HepG2 (cell line): ENCODE data around the gene SGPP1. TPM values are rescaled to one million over a fixed set of nuclear protein-coding genes. Genes with fewer than 3 reads are reported as not detected.

ENCODE experiments used
- ATAC-seq: fragments of 200-7000 bp; cut with Tn5 transposase; 3 replicates; pipeline ENCODE4 v1.9.1; 2020; ENCODE audit warnings: mild to moderate bottlenecking, moderate library complexity
- BruUV-seq: library from RNA; stranded (reverse); fragments of 400-500 nt; replicated peaks from 2 replicates; lab custom pipeline; 2021; lab: Mats Ljungman, UMichigan
- CTCF ChIA-PET: fragments of 300-600 bp; formaldehyde crosslinking; extraction: SDS; loops from one replicate; lab custom pipeline; 2021; ENCODE audit warnings: low total read pairs, inconsistent platforms, low intra/inter-chr PET ratio; lab: Yijun Ruan, JAX
- POLR2A ChIA-PET: fragments of 350-600 bp; sonication (Branson Sonifier 250); formaldehyde crosslinking; loops from one replicate; lab custom pipeline; 2020; ENCODE audit warnings: antibody characterized with exemption, inconsistent platforms; lab: Yijun Ruan, JAX
- DNase-seq: peaks from one replicate; pipeline ENCODE4 v3.0.0-alpha.2; 2015; ENCODE audit warnings: low spot score
- FAIRE-seq: peaks from 3 replicates; lab custom pipeline; 2011; peaks lifted over from hg19 to GRCh38; lab: Jason Lieb, UNC
- H2AFZ ChIP-seq: one replicate; pipeline ENCODE4 v1.6.1; 2011; ENCODE audit warnings: low read length, inconsistent platforms
- H3K27ac ChIP-seq: fragments of 300-600 bp; 3 replicates; pipeline ENCODE4 v1.8.0; 2011; ENCODE audit warnings: mixed run types, mild to moderate bottlenecking, mixed read lengths, low read length, inconsistent platforms; ENCODE audit not compliant: insufficient read depth; ENCODE audit errors: extremely low read length
- H3K27me3 ChIP-seq, 2 experiments: fragments of 200-600 bp in 1 of 2; 2 replicates in 1 of 2; 3 replicates in 1 of 2; pipeline versions ENCODE4 v1.6.0 to v1.8.0; 2011; ENCODE audit warnings: low read length in 2 of 2, mild to moderate bottlenecking in 2 of 2, moderate library complexity in 2 of 2, inconsistent platforms in 1 of 2; ENCODE audit not compliant: insufficient read depth in 2 of 2, control insufficient read depth in 1 of 2
- H3K36me3 ChIP-seq, 2 experiments: fragments of 200-600 bp in 1 of 2; replicated peaks in 1 of 2; 2 replicates in 1 of 2; 3 replicates in 1 of 2; pipeline versions ENCODE4 v1.5.1 to v1.8.0; 2011; ENCODE audit warnings: low read length in 2 of 2, inconsistent platforms in 1 of 2; ENCODE audit not compliant: insufficient read depth in 2 of 2, control insufficient read depth in 1 of 2
- H3K4me1 ChIP-seq: 2 replicates; pipeline ENCODE4 v1.5.1; 2012; ENCODE audit warnings: low read length, inconsistent platforms; ENCODE audit not compliant: insufficient read depth
- H3K4me2 ChIP-seq: 2 replicates; pipeline ENCODE4 v1.6.0; 2011; ENCODE audit warnings: low read depth, low read length, inconsistent platforms
- H3K4me3 ChIP-seq, 3 experiments: fragments of 200-600 bp in 1 of 3; sonication (generic), shearing (Covaris generic) in 1 of 3; replicated peaks in 1 of 3; 2 replicates each; pipeline ENCODE4 v1.5.1; 2011 to 2016; ENCODE audit warnings: low read length in 3 of 3, inconsistent platforms in 2 of 3, low read depth in 2 of 3, mild to moderate bottlenecking in 2 of 3, control low read depth in 1 of 3, mixed read lengths in 1 of 3; ENCODE audit not compliant: insufficient read depth in 1 of 3
- H3K79me2 ChIP-seq: one replicate; pipeline ENCODE4 v1.6.1; 2011; ENCODE audit warnings: low read length, inconsistent platforms; ENCODE audit not compliant: insufficient read depth
- H3K9ac ChIP-seq: 2 replicates; pipeline ENCODE4 v1.6.0; 2011; ENCODE audit warnings: mild to moderate bottlenecking, low read depth, low read length, inconsistent platforms; ENCODE audit not compliant: insufficient read depth
- H3K9me3 ChIP-seq: 2 replicates; pipeline ENCODE4 v1.5.1; 2012; ENCODE audit warnings: mild to moderate bottlenecking, low read length
- H4K20me1 ChIP-seq: 2 replicates; pipeline ENCODE4 v1.6.0; 2011; ENCODE audit warnings: inconsistent platforms, mild to moderate bottlenecking, low read length, moderate library complexity; ENCODE audit not compliant: insufficient read depth
- ARNT2 ChIP-seq: sonication (generic); formaldehyde crosslinking; IDR thresholded peaks from 2 replicates; pipeline ENCODE4 v1.8.0; 2022; ENCODE audit warnings: mild to moderate bottlenecking, low read depth, missing genetic modification reagents, moderate library complexity
- SRSF1 ChIP-seq: fragments of 200-400 bp; formaldehyde crosslinking; optimal IDR thresholded peaks from 2 replicates; pipeline ENCODE3; 2017; ENCODE audit warnings: mild to moderate bottlenecking, low read depth, low read length, moderate library complexity
- TMF1 ChIP-seq: sonication (generic); formaldehyde crosslinking; IDR thresholded peaks from 2 replicates; pipeline ENCODE4 v1.8.1; 2022; ENCODE audit warnings: low read depth, missing genetic modification reagents
- ZNF34 ChIP-seq: sonication (generic); formaldehyde crosslinking; IDR thresholded peaks from 2 replicates; pipeline ENCODE4 v1.4.0; 2020; ENCODE audit warnings: mild to moderate bottlenecking, missing genetic modification reagents, borderline replicate concordance
- ZNF83 ChIP-seq: sonication (generic); formaldehyde crosslinking; IDR thresholded peaks from 2 replicates; pipeline ENCODE4 v1.4.0; 2020; ENCODE audit warnings: missing genetic modification reagents, mild to moderate bottlenecking, borderline replicate concordance
- ZNF841 ChIP-seq: sonication (generic); formaldehyde crosslinking; IDR thresholded peaks from 2 replicates; pipeline ENCODE4 v1.8.1; 2023; ENCODE audit warnings: missing genetic modification reagents, borderline replicate concordance
- WGBS: methylation state at CpG from one replicate; pipeline ENCODE4 v1.1.6; 2017; ENCODE audit warnings: low lambda C conversion rate; 5-methylcytosine and 5-hydroxymethylcytosine counted together
- in situ Hi-C: cut with HindIII; loops from 2 replicates; pipeline ENCODE4 v1.10.0; 2017; ENCODE audit warnings: low pct_unique_long_range_greater_than_20kb; ENCODE audit not compliant: extremely low pct_ligation_motif_present
- intact Hi-C: fragments of 100-400 bp; cut with micrococcal nuclease; formaldehyde crosslinking; loops from one replicate; pipeline ENCODE4 v1.10.0; 2022; ENCODE audit not compliant: unreplicated experiment
- polyA plus RNA-seq, 8 experiments: library from polyadenylated mRNA; depleted of rRNA in 3 of 8; stranded (reverse) in 7 of 8; unstranded in 1 of 8; fragments of >200 nt; fragmentation: Illumina TruSeq in 4 of 8; extraction: Trizol in 4 of 8; gene quantifications; 2 replicates each; pipeline versions ENCODE4 v1.2.1 to v1.2.3, GENCODE V29; 2011 to 2016; ENCODE audit warnings: low read depth in 4 of 8, missing spikeins in 1 of 8, mixed read lengths in 1 of 8; ENCODE audit not compliant: insufficient read depth in 1 of 8
- total RNA-seq, 5 experiments: library from RNA; depleted of rRNA; stranded (reverse); fragments of >200 nt; fragmentation: Illumina TruSeq; extraction: Trizol; gene quantifications; 2 replicates each; pipeline ENCODE4 v1.2.3, GENCODE V29; 2016; ENCODE audit warnings: low read depth in 1 of 5

The SGPP1 gene
- total and polyA plus RNA-seq, 2 of the 13 experiments (the other 11 are each of a cell fraction or from before 2014, with no cell fraction given), result 6.4 to 6.8 TPM

- no peak for DNase-seq
- Histone ChIP-seq H4K20me1 (no peaks in the 10 kb centered on the region), H3K4me2 (no peak overlapping the region), H3K4me3 (no peak overlapping the region), H3K36me3 (no peaks in the 10 kb centered on the region), H3K27ac (no peak overlapping the region), H3K4me1 (no peaks in the 10 kb centered on the region), H3K27me3 (no peaks in the 10 kb centered on the region), H3K9me3 (peaks cover 17% of the 10 kb centered on the region), H3K79me2 (no peaks in the 10 kb centered on the region), H2AFZ (no peak overlapping the region), H3K9ac (no peak overlapping the region)
- TF ChIP-seq TMF1 (CRISPR knock-in tag), result no peak
- BruUV-seq, result no TSS peak
- no peak for FAIRE-seq
- intact Hi-C loops (no loop called here), in situ Hi-C loops (no loop called here)
- no peak for ATAC-seq
- ChIA-PET CTCF (no interaction called here), POLR2A (no interaction called here)
Measured at GRCh38 chr14:63713764-63714163, 14.1 kb downstream of the SGPP1 start.

- peaks cover 11% of the 10 kb centered on the region for H3K9me3 ChIP-seq
- H3K36me3 ChIP-seq, result no peaks in the 10 kb centered on the region
- H3K27ac ChIP-seq, result no peak overlapping the region
- no peak for FAIRE-seq
- no peaks in the 10 kb centered on the region for H3K4me1 ChIP-seq
- intact Hi-C loops, result no loop called here
- ATAC-seq, result no peak
- in situ Hi-C loops, result no loop called here
- H3K4me3 ChIP-seq, result no peak overlapping the region
- DNase-seq, result no peak
- H2AFZ ChIP-seq, result no peak overlapping the region
- no peaks in the 10 kb centered on the region for H3K79me2 ChIP-seq
- no peak overlapping the region for H3K4me2 ChIP-seq
- ChIA-PET POLR2A (no interaction called here), CTCF (no interaction called here)
- no peak overlapping the region for H3K9ac ChIP-seq
- WGBS, result 95% methylated on average over 2 of the region's 2 CpGs
- no peaks in the 10 kb centered on the region for H3K27me3 ChIP-seq
- H4K20me1 ChIP-seq, result no peaks in the 10 kb centered on the region
- BruUV-seq, result no TSS peak
- TF ChIP-seq SRSF1 (no peak), ZNF83 (CRISPR knock-in tag) (no peak), ZNF841 (CRISPR knock-in tag) (no peak), ZNF34 (no peak), ARNT2 (CRISPR knock-in tag) (no peak)
Measured at GRCh38 chr14:63713058-63713457, 14.8 kb downstream of the SGPP1 start.
